NCI-H510A treated with DMSO at 0.1 percent for 48 hours (cell line): Measurements from ENCODE around the gene GGCT.

Source experiments
- DNase-seq: peaks from one replicate; lab custom pipeline; 2025; lab: John Stamatoyannopoulos, UW

The GGCT gene

DNA sequence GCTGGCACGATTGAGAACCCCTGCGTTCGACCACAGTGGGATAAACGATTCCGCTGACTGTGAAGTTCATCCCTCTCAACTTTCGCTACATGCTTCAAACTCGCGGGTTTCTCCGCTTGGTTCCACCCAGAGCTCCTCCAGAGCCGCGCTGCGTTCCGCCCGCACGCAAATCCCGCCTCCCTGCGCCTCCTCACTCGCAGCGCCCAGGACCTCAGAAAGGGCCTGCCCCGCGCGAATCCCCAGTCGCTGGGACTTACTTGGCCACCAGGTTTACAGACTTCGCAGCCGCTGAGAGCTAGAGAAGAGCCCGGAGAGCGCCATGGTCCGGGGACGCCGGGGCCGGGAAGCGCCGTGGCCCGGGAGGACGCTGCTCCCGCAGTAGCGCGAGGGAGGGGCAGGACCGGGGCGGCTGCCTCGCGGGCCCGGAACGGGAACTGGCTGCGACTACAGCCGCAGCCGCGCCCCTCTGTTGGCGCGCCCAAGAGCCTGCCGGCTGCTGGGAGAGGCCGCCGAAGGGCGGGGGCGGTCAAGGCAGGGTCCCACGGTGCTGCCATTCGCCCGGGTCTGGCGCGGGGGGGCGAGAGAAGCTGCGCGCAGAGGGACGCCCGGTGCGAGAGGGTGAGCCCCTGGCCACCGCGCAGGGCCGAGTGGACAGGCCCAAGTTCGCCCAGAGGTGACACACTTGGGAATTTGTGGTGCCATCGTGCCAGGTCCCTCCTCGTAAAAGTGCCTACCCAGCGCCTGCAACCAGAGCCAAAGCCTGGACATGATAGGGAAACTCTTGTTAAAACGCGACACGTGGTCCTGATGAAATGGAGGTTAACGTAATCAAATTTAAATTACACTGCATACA is 26.1 kb downstream of the GGCT start, which contains the start of gene NOD1:
NOD1 (minus strand) TSS at position 436 of the 853 bp plus-strand sequence. CDS start 21,863 bp downstream, outside the sequence.
- peak; percentile 92 for DNase-seq

- peak; percentile 92 for DNase-seq
Measured at GRCh38 chr7:30476459-30477145, 28.0 kb downstream of the GGCT start.

DNA sequence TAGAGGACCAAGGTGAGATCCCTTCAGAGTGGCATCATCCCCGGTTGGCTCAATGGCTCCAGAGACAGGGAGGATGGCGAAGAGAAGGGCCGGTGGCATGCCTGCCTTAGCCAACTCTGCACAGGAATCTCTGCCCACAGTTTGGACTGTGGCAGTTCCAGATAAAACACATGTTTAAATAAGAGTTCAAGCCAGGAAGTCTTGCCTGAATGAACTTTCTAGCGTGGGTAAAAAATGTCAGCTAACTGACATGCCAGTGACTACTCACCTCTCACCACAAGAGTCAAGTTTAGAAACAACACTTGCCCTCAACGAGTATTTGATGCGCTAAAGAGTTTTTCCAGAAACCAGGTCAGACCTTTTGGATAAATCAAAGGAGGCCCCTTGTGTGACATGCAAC is 29.0 kb downstream of the GGCT start:
- DNase-seq = peak; percentile 14

DNA sequence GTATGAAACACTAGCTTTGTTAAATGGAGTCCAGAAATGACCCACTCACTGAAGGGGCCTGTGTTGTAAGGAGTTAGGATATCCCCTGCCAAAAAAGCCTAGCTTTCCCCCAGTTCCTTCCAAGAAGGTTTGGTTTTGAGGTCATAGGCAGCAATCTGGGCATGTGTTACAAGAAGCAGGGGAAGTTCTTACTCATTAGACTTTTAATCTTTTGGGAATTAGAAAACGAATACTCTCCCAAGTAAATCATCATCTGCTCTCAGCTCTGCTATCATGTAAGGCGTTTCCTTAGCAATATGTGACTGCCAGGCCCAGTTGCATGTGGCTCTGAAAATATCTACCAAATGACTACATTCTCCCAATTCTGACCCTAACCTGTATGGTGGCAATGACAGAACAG is 29.7 kb downstream of the GGCT start:
- no peak for DNase-seq

DNA sequence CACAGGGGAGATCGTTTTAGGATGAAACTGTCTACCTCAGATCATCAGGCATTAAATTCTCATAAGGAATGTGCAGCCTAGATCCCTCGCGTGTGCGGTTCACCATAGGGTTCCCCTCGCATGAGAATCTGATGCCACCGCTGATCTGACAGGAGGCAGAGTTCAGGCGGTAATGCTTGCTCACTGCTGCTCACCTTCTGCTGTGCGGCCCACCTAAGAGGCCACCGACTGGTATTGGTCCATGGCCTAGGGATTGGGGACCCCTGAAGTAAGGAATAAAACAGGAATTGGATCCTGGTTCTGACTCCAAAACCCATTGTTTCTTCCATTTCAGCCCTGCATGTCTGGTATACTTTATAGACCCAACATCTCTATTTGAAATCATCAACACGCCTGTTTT is 30.1 kb downstream of the GGCT start:
- DNase-seq = no peak

DNA sequence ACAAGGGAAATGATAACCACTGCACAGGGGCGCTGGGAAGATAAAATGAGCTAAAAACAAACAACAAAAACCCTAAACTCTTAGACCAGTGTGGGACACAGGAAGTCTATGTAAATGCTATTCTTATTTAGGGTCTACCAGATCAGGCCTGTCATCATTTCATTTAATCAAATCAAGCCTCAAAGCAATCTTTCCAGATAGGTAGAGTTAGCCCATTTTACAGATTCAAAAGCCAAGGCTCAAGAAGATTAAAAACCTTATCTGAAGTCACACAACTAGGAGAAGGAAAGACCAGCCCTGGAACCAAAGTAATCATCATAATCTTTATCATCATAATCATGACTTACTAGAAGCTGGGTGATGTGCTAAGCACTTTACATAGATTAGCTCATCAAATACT is 30.7 kb downstream of the GGCT start:
- DNase-seq = no peak

GRCh38 chr7:30472784-30473775 is 31.5 kb downstream of the GGCT start:
- no peak for DNase-seq

DNA sequence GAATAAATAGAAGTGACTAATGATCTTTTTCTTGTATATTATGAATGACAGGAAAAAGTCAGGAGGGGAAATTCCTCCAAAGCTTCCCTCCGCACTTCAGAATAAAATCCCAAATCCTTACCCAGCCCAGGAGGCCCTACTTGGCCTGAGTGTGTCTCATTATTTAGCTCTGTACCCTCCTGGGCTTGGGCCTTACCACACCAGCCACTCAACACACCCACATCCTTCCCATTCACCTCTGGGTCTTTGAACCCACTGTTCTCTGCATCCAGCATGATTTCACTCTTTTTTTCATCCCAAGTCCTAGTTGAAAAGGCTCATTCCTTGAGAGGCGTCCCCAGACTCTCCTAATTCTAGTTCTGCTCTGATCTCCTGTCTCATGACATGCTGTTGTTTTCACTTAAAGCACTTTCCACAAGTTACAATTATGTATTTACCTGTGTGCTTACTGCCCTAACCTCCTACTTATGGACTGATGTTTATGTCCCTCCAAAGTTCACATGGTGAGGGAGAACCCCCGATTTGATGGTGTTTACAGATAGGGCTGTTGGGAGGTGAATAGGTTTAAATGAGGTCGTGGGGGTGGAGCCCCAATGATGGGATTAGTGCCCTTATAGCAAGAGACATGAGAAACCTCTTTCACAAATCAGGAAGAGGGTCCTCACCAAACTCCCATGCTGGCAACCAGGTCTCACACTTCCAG is 32.4 kb downstream of the GGCT start:
- DNase-seq = no peak

DNA sequence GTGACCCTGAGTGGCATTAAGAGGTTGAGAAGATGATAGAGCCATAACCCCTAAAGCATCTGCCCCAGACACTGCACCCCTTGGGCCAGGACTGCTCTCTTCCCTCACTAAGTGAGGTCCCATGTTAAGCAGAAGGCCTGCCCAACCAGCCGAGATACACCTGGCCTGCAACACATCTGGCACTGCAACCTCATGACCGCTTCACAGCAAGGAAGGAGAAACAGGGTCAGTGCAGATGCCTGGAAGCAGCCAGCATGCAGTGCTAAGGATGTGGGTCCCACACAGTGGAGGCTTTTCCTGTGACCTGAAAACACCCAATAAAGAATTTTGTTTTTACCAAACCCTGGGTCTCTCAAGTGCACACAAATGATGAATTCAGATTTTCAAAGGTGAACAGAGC is 33.4 kb downstream of the GGCT start:
- peak; percentile 94 for DNase-seq

GRCh38 chr7:30470771-30471170 is 33.9 kb downstream of the GGCT start:
- peak; percentile 94 for DNase-seq

DNA sequence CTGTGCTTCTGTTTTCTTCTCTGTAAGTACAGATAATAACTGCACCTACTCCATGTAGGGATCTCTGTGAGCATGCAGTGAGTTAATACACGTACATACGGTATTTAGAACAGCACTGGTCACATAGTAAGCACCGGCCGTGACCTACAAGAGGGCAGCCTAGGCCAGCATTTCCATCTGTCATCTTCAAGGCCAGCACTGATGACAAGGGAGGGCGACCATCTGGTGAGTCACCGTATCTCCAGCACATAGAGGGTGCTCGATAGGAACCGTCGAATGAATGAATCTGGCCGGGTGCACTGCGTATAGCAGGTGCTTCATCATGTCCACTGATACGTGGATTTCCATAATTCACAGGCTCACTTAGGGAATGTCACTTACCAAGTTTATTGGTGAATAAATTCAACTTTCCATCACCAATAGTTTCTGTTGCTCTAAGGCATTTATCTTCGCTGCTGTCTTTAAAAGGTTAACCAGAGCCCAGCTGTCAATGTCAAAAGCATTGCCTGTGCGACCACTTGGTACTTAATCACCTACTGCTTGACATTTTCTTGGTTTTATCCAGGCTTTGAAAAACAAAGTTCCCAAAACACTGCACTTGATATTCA is 34.4 kb downstream of the GGCT start:
- DNase-seq = peak; percentile 51

DNA sequence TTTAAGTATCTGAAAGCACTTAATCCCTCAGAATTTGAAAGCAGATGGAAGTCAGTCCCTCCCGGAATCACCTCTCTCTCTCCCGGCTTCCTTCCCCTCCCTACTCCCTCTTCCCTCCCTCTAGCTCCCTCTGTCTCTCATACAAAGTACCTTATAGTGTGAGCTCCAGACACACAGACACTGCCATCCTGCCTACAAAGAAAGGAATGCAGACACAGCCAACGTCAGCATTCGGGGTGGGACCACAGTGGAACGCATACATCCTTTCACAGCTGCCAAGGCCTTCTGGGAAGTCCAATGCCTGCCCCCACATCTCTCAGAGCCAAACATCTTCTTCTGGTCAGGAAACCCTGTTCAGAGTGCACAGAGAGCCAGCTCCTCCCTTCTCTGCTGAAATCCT is 35.3 kb downstream of the GGCT start:
- DNase-seq = peak; percentile 69

GRCh38 chr7:30468791-30469190 is 35.8 kb downstream of the GGCT start:
- DNase-seq = no peak

- DNase-seq = no peak
Measured at GRCh38 chr7:30468041-30468440, 36.6 kb downstream of the GGCT start.

GRCh38 chr7:30467271-30467670 is 37.4 kb downstream of the GGCT start:
- no peak for DNase-seq

DNA sequence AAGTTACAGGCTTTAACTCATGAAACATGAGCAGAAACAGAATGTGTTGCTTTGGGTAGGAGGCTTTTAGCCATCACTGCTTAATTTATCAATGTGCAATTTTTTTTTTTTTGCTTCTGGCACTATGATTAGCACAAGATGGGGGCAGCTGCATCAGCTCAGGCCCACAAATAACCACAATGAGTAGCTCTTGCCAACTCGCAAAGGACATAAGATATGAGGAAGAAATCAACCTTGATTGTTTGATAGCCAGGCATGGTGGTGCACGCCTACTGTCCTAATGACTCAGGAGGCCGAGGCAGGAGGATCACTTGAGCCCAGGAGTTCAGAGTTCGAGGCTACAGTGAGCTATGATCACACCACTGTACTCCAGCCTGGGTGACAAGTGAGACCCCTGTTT is 38.4 kb downstream of the GGCT start:
- DNase-seq = no peak

GRCh38 chr7:30465811-30466180 is 38.8 kb downstream of the GGCT start:
- peak; percentile 81 for DNase-seq

- no peak for DNase-seq
Measured at GRCh38 chr7:30465046-30465810, 39.4 kb downstream of the GGCT start.

GRCh38 chr7:30464231-30464671 is 40.4 kb downstream of the GGCT start:
- no peak for DNase-seq
